Neural progenitor cell (in vitro differentiated cells): ENCODE measurements around the gene SYNJ2.
"Not testable (repeated sequence)": the region's sequence is repeated elsewhere in the genome, so short reads cannot be mapped to it uniquely, and the experiment has no call there.

Experiments
- EZH2phosphoT487 ChIP-seq: fragments of 200-600 bp; sonication (generic); IDR thresholded peaks from 2 replicates; pipeline ENCODE4 v1.6.1; 2017; ENCODE audit warnings: antibody characterized with exemption
- TF ChIP-seq, protein P1 (sequence below): fragments of 200-600 bp; sonication (generic); IDR thresholded peaks from 2 replicates; pipeline ENCODE4 v1.5.1; 2017; ENCODE audit warnings: antibody characterized with exemption, mild to moderate bottlenecking

DNA sequence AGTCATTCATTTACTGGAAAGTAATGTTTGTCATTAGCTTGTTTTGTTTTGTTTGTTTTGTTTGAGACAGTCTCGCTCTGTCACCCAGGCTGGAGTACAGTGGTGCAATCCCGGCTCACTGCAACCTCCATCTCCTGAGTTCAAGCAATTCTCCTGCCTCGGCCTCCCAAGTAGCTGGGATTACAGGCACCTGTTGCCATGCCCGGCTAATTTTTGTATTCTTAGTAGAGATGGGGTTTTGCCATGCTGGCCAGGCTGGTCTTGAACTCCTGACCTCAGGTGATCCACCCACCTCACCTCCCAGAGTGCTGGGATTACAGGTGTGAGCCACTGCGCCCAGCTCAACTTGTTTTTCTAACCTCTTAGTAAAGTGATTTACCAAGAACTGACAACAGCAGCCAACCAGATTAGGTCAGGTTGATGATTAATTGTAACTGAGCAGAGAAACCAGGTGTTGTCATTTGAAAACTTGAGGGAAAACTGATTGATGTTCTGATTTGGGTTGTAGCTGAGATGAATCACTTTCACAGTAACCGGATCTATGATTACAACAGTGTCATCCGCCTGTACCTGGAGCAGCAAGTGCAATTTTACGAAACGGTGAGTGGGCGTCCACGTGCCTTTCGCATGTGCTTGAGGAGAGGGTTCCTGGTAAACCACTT lies 41.2 kb upstream of the SYNJ2 start:
- TF ChIP-seq, protein P1, sequence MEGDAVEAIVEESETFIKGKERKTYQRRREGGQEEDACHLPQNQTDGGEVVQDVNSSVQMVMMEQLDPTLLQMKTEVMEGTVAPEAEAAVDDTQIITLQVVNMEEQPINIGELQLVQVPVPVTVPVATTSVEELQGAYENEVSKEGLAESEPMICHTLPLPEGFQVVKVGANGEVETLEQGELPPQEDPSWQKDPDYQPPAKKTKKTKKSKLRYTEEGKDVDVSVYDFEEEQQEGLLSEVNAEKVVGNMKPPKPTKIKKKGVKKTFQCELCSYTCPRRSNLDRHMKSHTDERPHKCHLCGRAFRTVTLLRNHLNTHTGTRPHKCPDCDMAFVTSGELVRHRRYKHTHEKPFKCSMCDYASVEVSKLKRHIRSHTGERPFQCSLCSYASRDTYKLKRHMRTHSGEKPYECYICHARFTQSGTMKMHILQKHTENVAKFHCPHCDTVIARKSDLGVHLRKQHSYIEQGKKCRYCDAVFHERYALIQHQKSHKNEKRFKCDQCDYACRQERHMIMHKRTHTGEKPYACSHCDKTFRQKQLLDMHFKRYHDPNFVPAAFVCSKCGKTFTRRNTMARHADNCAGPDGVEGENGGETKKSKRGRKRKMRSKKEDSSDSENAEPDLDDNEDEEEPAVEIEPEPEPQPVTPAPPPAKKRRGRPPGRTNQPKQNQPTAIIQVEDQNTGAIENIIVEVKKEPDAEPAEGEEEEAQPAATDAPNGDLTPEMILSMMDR, result not testable (repeated sequence)
- TF ChIP-seq EZH2phosphoT487, result not testable (repeated sequence)
